VCaP (cell line): ENCODE measurements around the gene NAT9.
A peak's percentile ranks its signal among the peaks of the same experiment; 100 is the strongest.

Source experiments
- H3K27ac ChIP-seq: fragments of 450-650 bp; 2 replicates; pipeline ENCODE4 v1.5.1; 2017
- CTCF ChIP-seq: fragments of 450-650 bp; conservative IDR thresholded peaks from 2 replicates; pipeline ENCODE4 v1.5.1; 2017; ENCODE audit warnings: mild to moderate bottlenecking, moderate library complexity

Gene NAT9

GRCh38 chr17:74764751-74765286 is 11.3 kb downstream of the NAT9 start:
- no peak overlapping the region for H3K27ac ChIP-seq
- no peak for TF ChIP-seq CTCF

DNA sequence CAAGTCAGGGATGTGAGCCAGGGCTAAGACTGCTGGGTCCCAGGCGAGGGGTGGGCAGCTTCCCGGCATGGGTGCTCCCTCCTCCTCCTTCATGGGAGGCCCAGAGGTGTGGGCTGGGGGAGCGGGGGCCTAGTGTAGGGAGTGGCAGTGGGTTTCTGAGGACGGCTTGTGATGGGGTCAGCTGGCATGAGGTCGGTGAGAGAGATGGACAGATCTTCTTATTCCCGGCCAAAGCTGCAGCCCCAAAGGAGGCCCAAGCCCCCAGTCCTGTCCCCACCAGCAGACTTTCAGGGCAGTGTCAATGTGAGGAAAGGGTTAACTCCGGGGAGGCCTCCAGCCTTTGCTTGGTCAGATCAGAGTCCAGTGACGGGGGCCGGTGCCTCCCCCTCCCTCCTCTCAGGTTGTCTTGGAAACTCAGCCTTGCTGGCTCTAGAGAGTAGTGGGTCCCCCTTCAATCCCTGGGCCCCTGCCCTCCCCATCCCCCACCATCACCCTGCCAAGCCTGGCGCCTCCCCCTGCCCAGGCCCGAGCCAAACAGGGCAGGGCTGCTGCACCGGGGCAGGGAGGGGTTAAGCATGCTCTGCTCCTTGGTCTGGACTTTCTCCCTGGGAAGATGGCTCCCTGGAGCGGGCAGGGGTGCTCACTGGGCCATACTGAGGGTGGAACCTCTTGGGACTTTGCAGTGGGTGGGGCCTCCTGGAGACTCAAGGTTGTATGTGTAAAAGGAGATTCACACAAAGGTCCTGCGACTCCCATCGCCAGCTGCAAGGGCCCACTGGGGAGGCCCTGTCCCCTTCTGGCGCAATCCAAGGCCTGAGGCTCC is 12.4 kb downstream of the NAT9 start:
- peak overlapping the region; percentile 99; the same call in 1 of the 2 replicates for H3K27ac ChIP-seq
- no peak for TF ChIP-seq CTCF

GRCh38 chr17:74761931-74762330 is 14.2 kb downstream of the NAT9 start:
- peak overlapping the region; percentile 99 for H3K27ac ChIP-seq
- no peak for TF ChIP-seq CTCF

- TF ChIP-seq CTCF: no peak
- peak overlapping the region; percentile 99 for H3K27ac ChIP-seq
These were observed 14.7 kb downstream of the NAT9 start for GRCh38 chr17:74761419-74761818.

GRCh38 chr17:74760404-74761105 is 15.6 kb downstream of the NAT9 start:
- peak overlapping the region; percentile 99 for H3K27ac ChIP-seq
- TF ChIP-seq CTCF: no peak

GRCh38 chr17:74759941-74760340 is 16.2 kb downstream of the NAT9 start:
- no peak for TF ChIP-seq CTCF

DNA sequence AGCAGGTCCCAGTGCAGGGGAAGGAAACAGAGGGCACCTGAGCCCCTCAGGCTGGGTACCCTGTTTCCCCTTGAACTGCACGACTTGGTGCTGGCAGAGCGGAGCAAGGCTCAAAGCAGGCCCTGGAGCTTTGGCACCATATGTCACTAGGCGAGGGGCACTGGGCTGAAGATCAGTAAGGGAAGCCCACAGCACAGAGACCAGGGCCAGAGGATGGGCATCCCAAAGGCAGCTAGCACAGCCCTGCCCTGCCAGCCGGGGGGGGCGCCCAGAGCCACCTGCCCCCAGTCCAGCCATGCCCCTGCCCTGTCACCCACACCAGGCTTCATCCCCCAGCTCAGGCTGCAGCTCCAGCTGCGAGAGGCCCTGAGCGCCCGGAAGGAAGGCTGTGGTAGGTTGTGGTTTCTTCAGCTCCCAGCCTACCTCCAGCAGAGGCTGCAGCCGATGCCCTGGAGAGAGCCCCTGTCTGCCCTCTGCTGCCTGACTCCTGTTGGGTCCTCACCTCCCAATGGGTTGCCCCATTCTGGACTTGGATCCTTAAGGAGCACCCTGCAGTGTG is 16.8 kb downstream of the NAT9 start:
- peak overlapping the region; percentile 99 for H3K27ac ChIP-seq
- no peak for TF ChIP-seq CTCF

More at GRCh38 chr17:74759941-74760340, 16.2 kb downstream of the NAT9 start:
- peak overlapping the region; percentile 99 for H3K27ac ChIP-seq
